Skeletal muscle satellite cell (primary cell): ENCODE data around the gene PPP3R1.

Experiments
- H3K27me3 ChIP-seq: 2 replicates; pipeline ENCODE4 v1.7.0; 2013; ENCODE audit warnings: low read length; ENCODE audit not compliant: control insufficient read depth, insufficient read depth
- H3K36me3 ChIP-seq: 2 replicates; pipeline ENCODE4 v1.7.0; 2013; ENCODE audit warnings: mild to moderate bottlenecking, control low read depth, low read length; ENCODE audit not compliant: insufficient read depth
- H3K4me1 ChIP-seq: 2 replicates; pipeline ENCODE4 v1.7.0; 2013; ENCODE audit warnings: low read length; ENCODE audit not compliant: control insufficient read depth, insufficient read depth
- H3K4me2 ChIP-seq: 2 replicates; pipeline ENCODE4 v1.7.0; 2013; ENCODE audit warnings: mild to moderate bottlenecking, low read length
- H3K4me3 ChIP-seq: 2 replicates; pipeline ENCODE4 v1.7.0; 2013; ENCODE audit warnings: low read length
- H3K9ac ChIP-seq: 2 replicates; pipeline ENCODE4 v1.7.0; 2013; ENCODE audit warnings: mild to moderate bottlenecking, low read depth, low read length, moderate library complexity
- H3K9me3 ChIP-seq: replicated peaks from 2 replicates; pipeline ENCODE4 v1.7.0; 2013; ENCODE audit warnings: mild to moderate bottlenecking, control low read depth, low read length

The PPP3R1 gene

DNA sequence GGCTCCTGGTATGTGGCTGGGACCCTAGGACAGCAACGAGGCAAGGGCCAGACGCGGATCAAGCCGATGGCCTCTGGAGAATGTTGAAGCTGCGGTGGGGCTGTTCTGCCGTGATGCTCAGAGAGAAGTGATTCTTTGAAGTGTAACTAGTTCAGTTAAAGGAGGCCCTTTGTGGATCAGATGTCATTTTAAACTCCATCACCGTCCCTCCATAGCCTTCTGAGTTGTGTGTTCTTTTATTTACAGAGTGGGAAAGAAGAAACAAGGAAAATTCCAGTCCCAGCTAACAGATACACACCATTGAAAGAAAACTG lies 94.2 kb downstream of the PPP3R1 start:
- peaks cover 8% of the 10 kb centered on the region for H3K4me1 ChIP-seq
- no peaks in the 10 kb centered on the region for H3K9me3 ChIP-seq
- H3K27me3 ChIP-seq, result no peaks in the 10 kb centered on the region
- peak overlapping the region; percentile 82 for H3K4me2 ChIP-seq
- peak overlapping the region; percentile 86 for H3K4me3 ChIP-seq
- peak overlapping the region; percentile 88 for H3K9ac ChIP-seq
- peaks cover 30% of the 10 kb centered on the region for H3K36me3 ChIP-seq

DNA sequence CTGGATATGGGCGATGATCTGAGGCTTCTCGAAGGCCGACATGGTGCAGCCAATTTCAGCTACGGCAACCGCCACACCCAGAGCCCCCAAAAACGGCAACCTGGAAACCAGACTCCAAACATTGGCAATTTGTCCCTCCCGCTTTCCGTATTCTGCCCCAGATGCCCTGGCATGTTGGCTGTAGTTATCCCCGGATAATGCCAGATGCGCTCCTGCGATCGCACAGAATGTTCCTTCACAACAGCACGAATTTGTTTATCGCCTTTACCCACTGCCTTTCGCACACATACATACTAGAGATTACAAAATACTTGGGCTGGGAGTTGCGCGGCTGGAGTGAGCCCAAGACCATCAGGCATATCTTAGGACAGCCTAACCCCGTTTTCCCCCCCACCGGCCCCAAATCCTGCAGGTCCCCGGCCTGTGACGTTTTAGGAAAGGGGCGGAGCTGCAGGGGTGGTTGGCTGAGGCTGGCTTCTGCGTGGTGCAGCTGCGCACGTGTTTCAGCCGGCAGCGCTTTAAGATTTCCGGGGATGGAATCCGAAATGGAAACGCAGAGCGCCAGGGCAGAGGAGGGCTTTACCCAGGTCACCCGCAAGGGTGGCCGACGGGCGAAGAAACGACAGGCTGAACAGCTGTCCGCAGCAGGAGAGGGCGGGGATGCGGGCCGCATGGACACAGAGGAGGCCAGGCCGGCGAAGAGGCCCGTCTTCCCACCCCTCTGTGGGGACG lies 94.8 kb downstream of the PPP3R1 start, which contains the start of gene PNO1:
PNO1 (plus strand) TSS at position 487 of the 732 bp plus-strand sequence; CDS start at position 534, 47 bp downstream.
- Histone ChIP-seq H3K4me1 (peaks cover 8% of the 10 kb centered on the region), H3K36me3 (peaks cover 26% of the 10 kb centered on the region), H3K4me2 (peak within 1 kb of the TSS; percentile 82), H3K9me3 (no peaks in the 10 kb centered on the region), H3K4me3 (peak within 1 kb of the TSS; percentile 86), H3K27me3 (no peaks in the 10 kb centered on the region), H3K9ac (peak within 1 kb of the TSS; percentile 88)

DNA sequence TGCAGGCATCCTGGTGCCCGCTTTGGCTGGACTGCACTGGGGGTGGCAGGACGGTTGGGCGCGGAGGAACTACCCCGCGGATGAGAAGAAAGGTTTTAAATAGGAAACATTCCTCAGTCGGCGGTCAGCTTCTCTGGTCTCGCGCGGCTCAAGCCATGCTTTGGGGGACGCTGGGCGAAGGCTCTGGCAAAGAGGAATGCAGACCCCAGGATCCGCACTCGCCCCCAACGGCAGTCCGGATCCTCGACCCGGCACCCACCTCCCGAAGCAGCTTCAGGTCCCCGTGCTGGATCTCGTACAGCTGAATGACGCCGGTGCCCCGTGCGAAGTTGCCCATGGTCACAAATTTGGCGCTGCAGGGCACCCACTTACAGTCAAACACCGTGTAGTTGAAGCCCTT lies 95.3 kb downstream of the PPP3R1 start:
- Histone ChIP-seq H3K4me1 (peaks cover 8% of the 10 kb centered on the region), H3K9ac (peak overlapping the region; percentile 88), H3K27me3 (no peaks in the 10 kb centered on the region), H3K4me2 (peak overlapping the region; percentile 82), H3K9me3 (no peaks in the 10 kb centered on the region), H3K4me3 (peak overlapping the region; percentile 86), H3K36me3 (peaks cover 22% of the 10 kb centered on the region)

DNA sequence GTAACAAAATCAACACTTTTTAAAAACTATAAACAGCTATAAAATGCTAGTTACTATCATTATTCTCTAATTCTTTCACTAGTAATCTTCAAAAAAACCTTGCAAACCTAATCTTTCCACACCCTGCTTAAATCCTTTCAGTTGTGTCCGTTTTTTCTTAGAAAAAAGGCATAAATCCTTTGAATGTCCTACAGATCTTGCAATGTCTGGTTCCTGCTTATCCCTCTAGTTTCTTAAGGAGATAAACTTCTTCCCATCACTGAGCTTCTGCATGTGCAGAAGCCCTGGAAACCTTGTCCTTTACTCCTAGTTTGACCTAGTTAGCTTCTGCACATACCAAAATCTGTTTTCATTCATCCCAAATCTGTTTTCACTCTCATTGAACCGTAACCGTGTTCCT lies 95.9 kb downstream of the PPP3R1 start:
- Histone ChIP-seq H3K27me3 (no peaks in the 10 kb centered on the region), H3K4me1 (peaks cover 8% of the 10 kb centered on the region), H3K9me3 (no peaks in the 10 kb centered on the region), H3K4me3 (peak overlapping the region; percentile 86), H3K36me3 (peaks cover 16% of the 10 kb centered on the region), H3K9ac (peak overlapping the region; percentile 88), H3K4me2 (peak overlapping the region; percentile 82)

DNA sequence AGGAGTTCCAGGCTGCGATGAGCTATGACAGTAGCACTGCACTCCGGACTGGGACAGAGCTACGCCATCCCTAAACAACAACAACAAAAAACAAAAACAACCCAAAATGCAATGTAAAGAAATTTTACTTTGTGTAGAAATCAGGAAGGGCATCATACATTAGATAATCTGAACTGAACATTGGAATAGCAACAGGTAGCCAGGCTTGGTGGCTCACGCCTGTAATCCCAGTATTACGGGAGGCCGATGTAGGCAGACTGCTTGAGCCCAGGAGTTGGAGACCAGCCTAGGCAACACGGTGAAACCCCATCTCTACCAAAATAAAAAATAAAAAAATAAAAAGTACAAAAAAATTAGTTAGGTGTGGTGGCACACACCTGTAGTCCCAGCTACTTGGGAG lies 96.7 kb downstream of the PPP3R1 start:
- H3K9ac ChIP-seq, result no peak overlapping the region
- no peak overlapping the region for H3K4me3 ChIP-seq
- peaks cover 12% of the 10 kb centered on the region for H3K4me1 ChIP-seq
- H3K9me3 ChIP-seq, result no peaks in the 10 kb centered on the region
- H3K36me3 ChIP-seq, result peaks cover 8% of the 10 kb centered on the region
- H3K4me2 ChIP-seq, result no peak overlapping the region
- no peaks in the 10 kb centered on the region for H3K27me3 ChIP-seq

DNA sequence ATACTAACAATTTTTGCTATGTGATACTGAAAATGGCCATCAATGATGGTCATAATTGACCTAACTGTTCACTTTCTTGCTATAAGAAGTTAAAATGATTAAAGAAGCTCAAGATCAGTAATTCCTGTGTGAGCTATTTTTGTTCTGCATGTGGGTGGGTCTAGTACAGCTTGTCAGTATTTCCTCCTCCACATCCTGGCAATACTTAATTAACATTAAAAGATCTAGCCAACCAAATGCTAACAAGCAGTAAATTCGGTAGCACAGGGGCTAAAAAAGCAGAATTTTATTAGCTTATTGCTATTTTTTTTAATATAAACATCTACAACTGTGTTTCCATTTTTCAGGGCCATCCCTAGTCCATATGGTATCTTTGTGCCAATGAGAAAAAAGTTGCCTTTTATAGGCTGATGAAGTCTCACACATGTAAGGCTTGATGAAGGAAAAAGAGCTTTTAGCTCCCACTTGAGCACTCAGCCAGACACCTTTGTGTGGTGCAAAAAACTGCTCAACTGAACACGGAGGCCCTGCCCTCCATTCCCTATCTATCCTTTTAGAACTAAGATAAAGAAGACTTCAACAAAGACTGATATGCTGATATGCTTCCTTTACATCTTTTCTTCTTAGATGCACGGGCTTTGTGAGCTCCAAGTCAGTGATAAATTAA lies 99.5 kb downstream of the PPP3R1 start:
- Histone ChIP-seq H3K4me3 (no peak overlapping the region), H3K4me2 (no peak overlapping the region), H3K9ac (no peak overlapping the region), H3K36me3 (no peaks in the 10 kb centered on the region), H3K27me3 (no peaks in the 10 kb centered on the region), H3K9me3 (no peaks in the 10 kb centered on the region), H3K4me1 (peaks cover 12% of the 10 kb centered on the region)

DNA sequence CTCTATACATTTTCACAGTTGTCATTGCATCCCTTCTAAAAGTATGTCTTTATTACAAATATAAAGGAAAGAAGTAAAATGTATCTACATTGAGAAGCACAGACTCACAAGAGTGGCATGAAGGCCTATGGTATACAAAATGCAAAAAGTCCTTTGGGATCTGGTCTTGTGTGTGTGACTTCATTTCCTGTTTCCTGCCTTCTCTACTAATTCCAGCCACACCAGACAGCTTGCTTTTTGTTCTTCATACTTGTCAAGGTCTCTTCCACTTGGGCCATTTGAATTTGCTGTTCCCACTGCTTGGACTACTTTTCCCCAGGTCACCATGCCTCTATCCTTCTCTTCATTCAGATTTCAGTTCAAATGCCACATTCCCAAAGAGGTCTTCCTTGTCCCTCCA lies 101.3 kb downstream of the PPP3R1 start:
- Histone ChIP-seq H3K4me2 (no peak overlapping the region), H3K9me3 (no peaks in the 10 kb centered on the region), H3K36me3 (no peaks in the 10 kb centered on the region), H3K9ac (no peak overlapping the region), H3K4me3 (no peak overlapping the region), H3K4me1 (peaks cover 6% of the 10 kb centered on the region), H3K27me3 (no peaks in the 10 kb centered on the region)

DNA sequence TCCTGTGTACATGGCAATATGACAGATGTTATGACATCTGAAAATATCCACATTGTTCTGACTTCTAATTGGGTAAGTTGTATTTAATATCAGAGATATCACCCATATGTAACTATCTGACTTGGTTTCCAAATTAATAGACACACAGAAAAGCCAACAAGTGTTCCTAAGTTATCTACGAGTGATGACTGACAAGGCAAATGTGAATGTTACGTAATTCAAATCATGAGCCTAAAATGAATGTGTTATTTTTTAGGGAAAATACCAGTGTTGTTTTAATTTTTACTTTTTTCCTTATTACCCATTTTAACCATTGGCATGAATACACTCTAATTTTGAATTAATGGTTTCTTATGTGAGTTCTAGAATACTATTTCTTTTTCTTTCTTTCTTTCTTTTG lies 110.5 kb downstream of the PPP3R1 start:
- Histone ChIP-seq H3K9me3 (no peaks in the 10 kb centered on the region), H3K4me2 (no peak overlapping the region), H3K9ac (no peak overlapping the region), H3K36me3 (peaks cover 3% of the 10 kb centered on the region), H3K4me1 (no peaks in the 10 kb centered on the region), H3K4me3 (no peak overlapping the region), H3K27me3 (no peaks in the 10 kb centered on the region)

DNA sequence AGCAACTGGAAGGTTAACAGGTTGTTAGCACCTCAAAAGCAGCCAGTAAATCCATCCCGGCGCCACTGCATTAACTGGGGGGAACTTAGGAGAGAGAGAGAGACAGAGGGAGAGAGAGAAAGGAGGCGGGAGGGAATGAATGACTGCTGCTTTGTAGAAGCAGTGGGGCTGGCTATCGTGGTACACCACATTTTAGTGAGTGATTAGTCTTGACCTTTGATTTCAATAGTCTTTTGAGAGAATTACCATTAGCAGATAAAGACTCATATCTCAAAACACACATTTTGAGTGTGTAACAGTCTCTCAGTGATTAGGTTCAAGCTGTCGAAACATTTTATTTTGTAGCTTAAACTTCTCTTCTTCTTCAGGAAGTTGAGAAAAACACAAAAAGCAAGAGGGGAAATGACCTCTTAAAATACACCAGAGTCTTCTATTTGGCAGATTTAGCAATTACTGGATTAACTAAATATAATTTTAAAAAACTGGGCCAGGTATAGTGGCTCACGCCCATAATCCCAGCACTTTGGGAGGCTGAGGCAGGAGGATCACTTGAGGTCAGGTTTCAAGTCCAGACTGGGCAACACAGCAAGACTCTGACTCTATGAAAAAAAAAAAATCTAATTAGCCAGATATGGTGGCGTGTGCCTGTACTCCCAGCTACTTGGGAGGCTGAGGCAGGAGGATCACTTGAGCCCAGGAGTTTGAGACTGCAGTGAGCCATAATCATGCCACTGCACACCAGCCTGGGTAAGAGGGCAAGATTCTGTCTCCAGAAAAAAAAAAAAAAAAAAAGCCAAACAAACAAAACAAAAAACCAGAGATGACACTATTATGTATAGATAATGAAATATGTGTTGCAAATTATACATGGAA lies 116.6 kb downstream of the PPP3R1 start:
- H3K9ac ChIP-seq, result no peak overlapping the region
- H3K4me2 ChIP-seq, result no peak overlapping the region
- H3K36me3 ChIP-seq, result peaks cover 14% of the 10 kb centered on the region
- no peaks in the 10 kb centered on the region for H3K4me1 ChIP-seq
- H3K9me3 ChIP-seq, result no peaks in the 10 kb centered on the region
- H3K4me3 ChIP-seq, result no peak overlapping the region
- H3K27me3 ChIP-seq, result no peaks in the 10 kb centered on the region

DNA sequence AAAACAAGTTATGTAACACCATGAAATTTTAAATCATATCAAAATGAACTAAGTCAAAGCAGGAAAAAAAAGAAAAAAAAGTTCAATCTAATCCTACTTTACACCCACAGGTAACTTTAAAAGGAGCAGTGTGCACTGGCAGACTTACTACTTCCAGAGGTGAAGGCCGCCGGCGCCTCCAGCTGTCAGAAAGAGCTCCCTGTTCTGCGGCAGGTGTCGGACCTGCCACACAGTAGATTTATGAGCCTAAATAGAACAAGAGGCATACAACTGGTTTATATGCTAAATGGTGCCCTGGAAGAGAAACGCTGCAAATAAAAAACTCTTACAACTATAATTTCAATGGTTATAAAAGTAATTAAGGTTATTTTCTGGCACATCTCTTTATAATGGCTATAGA lies 117.8 kb downstream of the PPP3R1 start:
- Histone ChIP-seq H3K36me3 (peaks cover 14% of the 10 kb centered on the region), H3K9me3 (no peaks in the 10 kb centered on the region), H3K9ac (no peak overlapping the region), H3K4me2 (no peak overlapping the region), H3K4me1 (no peaks in the 10 kb centered on the region), H3K4me3 (no peak overlapping the region), H3K27me3 (no peaks in the 10 kb centered on the region)

DNA sequence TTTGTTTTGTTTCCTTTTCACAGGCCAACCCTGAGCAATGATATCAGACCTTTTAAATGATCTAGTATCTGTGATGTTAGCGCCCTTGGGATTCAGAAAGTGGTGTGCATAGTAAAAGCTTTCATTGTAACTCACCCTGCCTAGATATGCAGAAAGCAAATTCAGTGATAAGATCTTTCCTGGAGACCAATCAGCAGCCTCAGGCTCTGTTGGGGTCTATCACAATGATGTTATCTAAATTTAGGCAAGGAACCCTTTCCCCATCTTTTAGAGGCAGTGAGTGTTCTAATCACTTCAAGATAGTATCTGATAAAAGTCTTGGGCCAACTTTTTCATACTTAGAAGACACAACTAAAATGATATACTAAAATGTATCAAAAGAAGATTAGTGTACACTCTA lies 118.2 kb downstream of the PPP3R1 start:
- Histone ChIP-seq H3K36me3 (peaks cover 14% of the 10 kb centered on the region), H3K9ac (no peak overlapping the region), H3K9me3 (no peaks in the 10 kb centered on the region), H3K27me3 (no peaks in the 10 kb centered on the region), H3K4me1 (no peaks in the 10 kb centered on the region), H3K4me3 (no peak overlapping the region), H3K4me2 (no peak overlapping the region)
